Loucy (cell line): ENCODE measurements around the gene ABLIM1.

ENCODE experiments used
- EZH2phosphoT487 ChIP-seq: fragments of 200-600 bp; IDR thresholded peaks from 2 replicates; pipeline ENCODE4 v1.6.1; 2018; ENCODE audit warnings: antibody characterized with exemption, mild to moderate bottlenecking, moderate library complexity, borderline replicate concordance
- TF ChIP-seq, protein P1 (sequence below): fragments of 200-600 bp; sonication (generic); conservative IDR thresholded peaks from 2 replicates; pipeline ENCODE4 v1.5.1; 2014; ENCODE audit warnings: mild to moderate bottlenecking, antibody characterized with exemption, low read length

DNA sequence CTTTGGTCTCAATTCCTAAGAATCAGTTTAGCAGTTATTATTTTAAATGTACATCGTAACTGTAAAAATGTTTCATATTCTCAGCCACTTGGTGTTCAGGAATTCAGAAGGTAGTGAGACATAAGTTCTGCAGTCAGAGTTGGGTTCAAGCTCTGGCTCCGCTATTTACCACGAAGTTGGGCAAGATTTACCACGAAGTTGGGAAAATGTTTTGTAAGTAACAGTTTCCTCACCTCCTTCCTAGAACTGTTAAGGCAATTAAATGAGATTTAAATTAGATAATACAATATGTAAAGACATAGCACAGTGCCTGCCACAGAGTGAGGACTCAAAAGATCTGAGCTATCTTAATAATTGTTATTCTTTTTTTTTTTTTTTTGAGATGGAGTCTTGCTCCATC, 16.3 kb upstream of the ABLIM1 start:
- TF ChIP-seq, protein P1, sequence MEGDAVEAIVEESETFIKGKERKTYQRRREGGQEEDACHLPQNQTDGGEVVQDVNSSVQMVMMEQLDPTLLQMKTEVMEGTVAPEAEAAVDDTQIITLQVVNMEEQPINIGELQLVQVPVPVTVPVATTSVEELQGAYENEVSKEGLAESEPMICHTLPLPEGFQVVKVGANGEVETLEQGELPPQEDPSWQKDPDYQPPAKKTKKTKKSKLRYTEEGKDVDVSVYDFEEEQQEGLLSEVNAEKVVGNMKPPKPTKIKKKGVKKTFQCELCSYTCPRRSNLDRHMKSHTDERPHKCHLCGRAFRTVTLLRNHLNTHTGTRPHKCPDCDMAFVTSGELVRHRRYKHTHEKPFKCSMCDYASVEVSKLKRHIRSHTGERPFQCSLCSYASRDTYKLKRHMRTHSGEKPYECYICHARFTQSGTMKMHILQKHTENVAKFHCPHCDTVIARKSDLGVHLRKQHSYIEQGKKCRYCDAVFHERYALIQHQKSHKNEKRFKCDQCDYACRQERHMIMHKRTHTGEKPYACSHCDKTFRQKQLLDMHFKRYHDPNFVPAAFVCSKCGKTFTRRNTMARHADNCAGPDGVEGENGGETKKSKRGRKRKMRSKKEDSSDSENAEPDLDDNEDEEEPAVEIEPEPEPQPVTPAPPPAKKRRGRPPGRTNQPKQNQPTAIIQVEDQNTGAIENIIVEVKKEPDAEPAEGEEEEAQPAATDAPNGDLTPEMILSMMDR, result no peak
- TF ChIP-seq EZH2phosphoT487, result no peak
